ENCODE results near the gene ELMO2. TPM values are rescaled to one million over a fixed set of nuclear protein-coding genes. Genes with fewer than 3 reads are reported as not detected.

The ELMO2 gene
- total and polyA plus RNA-seq, 9 of the 15 experiments (the other 6 are each of a cell fraction or from before 2014, with no cell fraction given) = 7.5 to 21.5 (median 15.9) TPM

- TF ChIP-seq NR2C1 (IDR thresholded peaks at IDR 0.05) = no peak
- no peak for TF ChIP-seq NR2C1 (tag; IDR thresholded peaks at IDR 0.05)
Observed at GRCh38 chr20:46411637-46412036, 5.2 kb upstream of the ELMO2 start (continued).

- ATAC-seq (no peak), FAIRE-seq (no peak), DNase-seq (ENCODE audit: extremely low read depth in 1 of 4, low spot score in 3 of 4) (no peak)
- Histone ChIP-seq H3K9ac (ENCODE audit: insufficient read depth in 1 of 2, low read depth in 2 of 2, low read length in 2 of 2) (no peak overlapping the region), H2AFZ (ENCODE audit: low read depth, low read length) (no peak overlapping the region), H3K27me3 (ENCODE audit: control insufficient read depth in 2 of 2, insufficient read depth in 2 of 2, low read length in 2 of 2) (peaks cover 0 to 5% of the 10 kb centered on the region in 2 experiments; a peak in 1 of 5 replicates), H4K20me1 (replicated peaks; ENCODE audit: control insufficient read depth, insufficient read depth, low read length) (no peaks in the 10 kb centered on the region; the same call in 1 of the 2 replicates), H3K4me3 (no peak overlapping the region), H3K9me3 (replicated peaks; ENCODE audit: control insufficient read depth, insufficient read depth, low read depth, low read length) (no peaks in the 10 kb centered on the region), H3K36me3 (ENCODE audit: control insufficient read depth, insufficient read depth, low read length) (no peaks in the 10 kb centered on the region), H3K4me2 (ENCODE audit: insufficient read depth, low read length) (no peak overlapping the region), H3K9me1 (ENCODE audit: control insufficient read depth, insufficient read depth, low read length) (no peaks in the 10 kb centered on the region), H3K27ac (ENCODE audit: extremely low read depth, low read depth, low read length) (no peak overlapping the region), H3K4me1 (replicated peaks in 1 of 2; ENCODE audit: control insufficient read depth in 2 of 2, insufficient read depth in 2 of 2, low read length in 2 of 2) (peaks cover 17% of the 10 kb centered on the region in 2 experiments; a peak in 4 of 5 replicates), H3K79me2 (ENCODE audit: control insufficient read depth, insufficient read depth, low read length) (peaks cover 11% of the 10 kb centered on the region)
- CTCF ChIA-PET (ENCODE audit: low intra/inter-chr PET ratio) = no interaction called here
- intact Hi-C loops (cut with micrococcal nuclease) (no loop called here), in situ Hi-C loops (cut with MboI) (no loop called here)
- TF ChIP-seq KLF16 (IDR thresholded peaks at IDR 0.05) (no peak), ZFX (CRISPR knock-in tag; IDR thresholded peaks at IDR 0.05) (no peak), PKNOX1 (IDR thresholded peaks at IDR 0.05) (peak; percentile 38; the same call in 1 of the 2 replicates), POLR2B (IDR thresholded peaks at IDR 0.05; ENCODE audit: low read depth, partially characterized antibody) (no peak), BCL6 (CRISPR knock-in tag; IDR thresholded peaks at IDR 0.05) (no peak)
- no TSS peak for BruUV-seq (replicated peaks)
- 30% methylated on average over 5 of the region's 5 CpGs for WGBS (ENCODE audit: insufficient coverage, low coverage, missing lambda C conversion rate)
- POLR2A ChIA-PET = interaction anchor here (0.7 kb wide), 1 partner anchor 12 kb away, joined by 3 read pairs; no protein-coding TSS in a partner anchor
Observed at GRCh38 chr20:46408281-46408731, 1.9 kb upstream of the ELMO2 start.
